H1 (cell line): ENCODE measurements around the gene KCNQ1. TPM values are rescaled to one million over a fixed set of nuclear protein-coding genes. Genes with fewer than 3 reads are reported as not detected.

Experiments used
- CBX5 ChIP-seq: fragments of 300-800, 300-1000 bp; sonication (generic); IDR thresholded peaks from 2 replicates; pipeline ENCODE4 v1.7.1; 2016; ENCODE audit warnings: antibody characterized with exemption, low read length, low read depth
- EZH2 ChIP-seq: fragments of 200-600 bp; sonication (generic); IDR thresholded peaks from 2 replicates; pipeline ENCODE4 v1.7.1; 2012; ENCODE audit warnings: low read depth, mild to moderate bottlenecking, moderate library complexity, low read length, inconsistent platforms; ENCODE audit not compliant: severe bottlenecking
- RFX5 ChIP-seq: IDR thresholded peaks from 2 replicates; pipeline ENCODE4 v1.6.1; 2011; ENCODE audit warnings: low read depth, low read length, improper control_type of control experiment, borderline replicate concordance
- polyA plus RNA-seq, 7 experiments: library from polyadenylated mRNA; depleted of rRNA in 3 of 7; stranded (reverse) in 5 of 7; unstranded in 2 of 7; fragments of >200 nt in 5 of 7; fragments of 200-250 nt in 2 of 7; gene quantifications; 1 replicate in 5 of 7; 2 replicates in 1 of 7; 4 replicates in 1 of 7; pipeline versions ENCODE4 v1.2.1 to v1.2.3, GENCODE V29; 2011 to 2013; ENCODE audit warnings: missing spikeins in 2 of 7, mixed read lengths in 2 of 7
- total RNA-seq: library from RNA; stranded (reverse); fragmentation: NEBNext Ultra II Directional; extraction: Animal tissue kit (Norgen Biotek cat#: 25700); gene quantifications from 2 replicates; pipeline ENCODE4 v1.2.1, GENCODE V29; 2021

The KCNQ1 gene
- total and polyA plus RNA-seq, 2 of the 8 experiments (the other 6 are each of a cell fraction or from before 2014, with no cell fraction given), result 1.9 to 2.0 TPM

GRCh38 chr11:2549080-2549479 is 104.3 kb downstream of the KCNQ1 start (continued):
- TF ChIP-seq EZH2 (no peak), RFX5 (no peak), CBX5 (no peak)
